ENCODE results near the gene SLIT1.

The SLIT1 gene

DNA sequence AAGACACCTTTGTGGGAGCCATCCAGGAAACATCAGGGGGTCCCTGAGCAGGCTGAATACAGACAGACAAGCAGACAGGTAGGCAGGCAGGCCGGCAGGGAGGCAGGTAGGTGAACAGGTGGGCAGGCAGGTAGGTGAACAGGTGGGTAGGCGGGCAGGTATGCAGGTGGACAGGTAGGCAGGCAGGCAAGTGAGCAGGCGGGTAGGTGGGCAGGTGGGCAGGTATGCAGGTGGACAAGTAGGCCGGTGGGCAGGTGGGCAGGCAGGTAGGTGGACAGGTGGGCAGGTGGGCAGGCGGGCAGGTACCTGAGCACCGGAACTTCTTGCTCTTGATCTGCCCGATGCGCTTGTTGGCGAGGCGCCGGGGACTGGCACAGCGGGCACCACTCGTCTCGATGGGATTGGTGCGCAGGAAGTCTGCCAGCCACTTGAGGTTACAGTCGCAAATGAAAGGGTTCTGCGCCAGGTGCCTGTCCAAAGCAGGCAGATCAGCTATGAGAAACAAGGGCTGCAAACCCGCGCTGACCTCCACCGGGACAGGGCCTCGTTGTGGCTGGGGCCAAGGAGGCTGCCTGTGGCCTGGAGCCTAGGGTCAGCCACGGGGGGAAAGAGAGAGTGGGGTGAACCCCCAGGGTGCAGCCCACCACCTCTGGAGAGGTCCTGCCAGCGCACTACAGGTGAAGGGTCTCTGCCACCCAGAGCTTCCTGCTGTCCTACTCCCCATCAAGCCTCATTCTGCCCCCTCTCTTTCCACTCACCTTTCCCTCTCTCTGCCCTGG, 136.9 kb downstream of the SLIT1 start:
- no peak for TF ChIP-seq BACH2 (CRISPR knock-in tag; IDR thresholded peaks at IDR 0.05; ENCODE audit: borderline replicate concordance)
- no peak for TF ChIP-seq ZNF70 (CRISPR knock-in tag; IDR thresholded peaks at IDR 0.05)
- TF ChIP-seq, protein P1, sequence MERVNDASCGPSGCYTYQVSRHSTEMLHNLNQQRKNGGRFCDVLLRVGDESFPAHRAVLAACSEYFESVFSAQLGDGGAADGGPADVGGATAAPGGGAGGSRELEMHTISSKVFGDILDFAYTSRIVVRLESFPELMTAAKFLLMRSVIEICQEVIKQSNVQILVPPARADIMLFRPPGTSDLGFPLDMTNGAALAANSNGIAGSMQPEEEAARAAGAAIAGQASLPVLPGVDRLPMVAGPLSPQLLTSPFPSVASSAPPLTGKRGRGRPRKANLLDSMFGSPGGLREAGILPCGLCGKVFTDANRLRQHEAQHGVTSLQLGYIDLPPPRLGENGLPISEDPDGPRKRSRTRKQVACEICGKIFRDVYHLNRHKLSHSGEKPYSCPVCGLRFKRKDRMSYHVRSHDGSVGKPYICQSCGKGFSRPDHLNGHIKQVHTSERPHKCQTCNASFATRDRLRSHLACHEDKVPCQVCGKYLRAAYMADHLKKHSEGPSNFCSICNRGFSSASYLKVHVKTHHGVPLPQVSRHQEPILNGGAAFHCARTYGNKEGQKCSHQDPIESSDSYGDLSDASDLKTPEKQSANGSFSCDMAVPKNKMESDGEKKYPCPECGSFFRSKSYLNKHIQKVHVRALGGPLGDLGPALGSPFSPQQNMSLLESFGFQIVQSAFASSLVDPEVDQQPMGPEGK (CRISPR knock-in tag; IDR thresholded peaks at IDR 0.05; ENCODE audit: borderline replicate concordance), result no peak
- no peak for TF ChIP-seq ZFP3 (CRISPR knock-in tag; IDR thresholded peaks at IDR 0.05)
- TF ChIP-seq, protein P2, sequence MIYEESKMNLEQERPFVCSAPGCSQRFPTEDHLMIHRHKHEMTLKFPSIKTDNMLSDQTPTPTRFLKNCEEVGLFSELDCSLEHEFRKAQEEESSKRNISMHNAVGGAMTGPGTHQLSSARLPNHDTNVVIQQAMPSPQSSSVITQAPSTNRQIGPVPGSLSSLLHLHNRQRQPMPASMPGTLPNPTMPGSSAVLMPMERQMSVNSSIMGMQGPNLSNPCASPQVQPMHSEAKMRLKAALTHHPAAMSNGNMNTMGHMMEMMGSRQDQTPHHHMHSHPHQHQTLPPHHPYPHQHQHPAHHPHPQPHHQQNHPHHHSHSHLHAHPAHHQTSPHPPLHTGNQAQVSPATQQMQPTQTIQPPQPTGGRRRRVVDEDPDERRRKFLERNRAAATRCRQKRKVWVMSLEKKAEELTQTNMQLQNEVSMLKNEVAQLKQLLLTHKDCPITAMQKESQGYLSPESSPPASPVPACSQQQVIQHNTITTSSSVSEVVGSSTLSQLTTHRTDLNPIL (CRISPR knock-in tag; IDR thresholded peaks at IDR 0.05; ENCODE audit: low read depth), result no peak
- no peak for TF ChIP-seq ARNTL (CRISPR knock-in tag; IDR thresholded peaks at IDR 0.05; ENCODE audit: borderline replicate concordance, low read depth)
- no peak for TF ChIP-seq CSDC2 (CRISPR knock-in tag; IDR thresholded peaks at IDR 0.05)
- TF ChIP-seq PPARA (CRISPR knock-in tag; IDR thresholded peaks at IDR 0.05; ENCODE audit: borderline replicate concordance), result no peak
- TF ChIP-seq, protein P3, sequence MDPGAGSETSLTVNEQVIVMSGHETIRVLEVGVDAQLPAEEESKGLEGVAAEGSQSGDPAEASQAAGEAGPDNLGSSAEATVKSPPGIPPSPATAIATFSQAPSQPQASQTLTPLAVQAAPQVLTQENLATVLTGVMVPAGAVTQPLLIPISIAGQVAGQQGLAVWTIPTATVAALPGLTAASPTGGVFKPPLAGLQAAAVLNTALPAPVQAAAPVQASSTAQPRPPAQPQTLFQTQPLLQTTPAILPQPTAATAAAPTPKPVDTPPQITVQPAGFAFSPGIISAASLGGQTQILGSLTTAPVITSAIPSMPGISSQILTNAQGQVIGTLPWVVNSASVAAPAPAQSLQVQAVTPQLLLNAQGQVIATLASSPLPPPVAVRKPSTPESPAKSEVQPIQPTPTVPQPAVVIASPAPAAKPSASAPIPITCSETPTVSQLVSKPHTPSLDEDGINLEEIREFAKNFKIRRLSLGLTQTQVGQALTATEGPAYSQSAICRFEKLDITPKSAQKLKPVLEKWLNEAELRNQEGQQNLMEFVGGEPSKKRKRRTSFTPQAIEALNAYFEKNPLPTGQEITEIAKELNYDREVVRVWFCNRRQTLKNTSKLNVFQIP (CRISPR knock-in tag; IDR thresholded peaks at IDR 0.05; ENCODE audit: borderline replicate concordance, low read depth), result no peak
- ATAC-seq, result no peak

DNA sequence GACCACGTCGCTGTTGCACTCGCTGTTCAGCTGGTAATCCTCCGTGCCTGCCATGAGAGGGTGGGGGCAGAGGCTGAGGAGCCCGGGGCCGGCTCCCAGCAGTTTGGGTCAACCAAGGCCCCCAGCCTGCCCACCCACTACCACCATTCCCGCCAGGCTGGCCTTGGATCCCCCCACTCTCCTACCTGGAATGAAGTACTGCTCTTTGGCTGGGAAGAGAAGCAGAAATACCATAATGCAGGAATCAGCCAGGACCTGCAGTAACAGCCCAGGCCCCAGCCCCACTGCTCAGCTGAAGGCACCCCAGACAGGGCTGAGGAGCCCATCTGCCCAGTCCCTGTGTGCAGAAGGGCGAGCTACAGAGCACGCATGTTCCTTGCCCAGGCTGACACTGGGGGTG, 138.0 kb downstream of the SLIT1 start:
- TF ChIP-seq CSDC2 (CRISPR knock-in tag; IDR thresholded peaks at IDR 0.05) (no peak), RARB (CRISPR knock-in tag; IDR thresholded peaks at IDR 0.05) (no peak), GLIS3 (CRISPR knock-in tag; IDR thresholded peaks at IDR 0.05) (no peak), ZFP3 (CRISPR knock-in tag; IDR thresholded peaks at IDR 0.05) (no peak), TCF4 (CRISPR knock-in tag; IDR thresholded peaks at IDR 0.05; ENCODE audit: borderline replicate concordance) (no peak), ZC3H10 (CRISPR knock-in tag; IDR thresholded peaks at IDR 0.05) (no peak), ZNF8 (CRISPR knock-in tag; IDR thresholded peaks at IDR 0.05) (no peak), TOX (CRISPR knock-in tag; IDR thresholded peaks at IDR 0.05; ENCODE audit: borderline replicate concordance) (no peak)
- TF ChIP-seq, protein P4, sequence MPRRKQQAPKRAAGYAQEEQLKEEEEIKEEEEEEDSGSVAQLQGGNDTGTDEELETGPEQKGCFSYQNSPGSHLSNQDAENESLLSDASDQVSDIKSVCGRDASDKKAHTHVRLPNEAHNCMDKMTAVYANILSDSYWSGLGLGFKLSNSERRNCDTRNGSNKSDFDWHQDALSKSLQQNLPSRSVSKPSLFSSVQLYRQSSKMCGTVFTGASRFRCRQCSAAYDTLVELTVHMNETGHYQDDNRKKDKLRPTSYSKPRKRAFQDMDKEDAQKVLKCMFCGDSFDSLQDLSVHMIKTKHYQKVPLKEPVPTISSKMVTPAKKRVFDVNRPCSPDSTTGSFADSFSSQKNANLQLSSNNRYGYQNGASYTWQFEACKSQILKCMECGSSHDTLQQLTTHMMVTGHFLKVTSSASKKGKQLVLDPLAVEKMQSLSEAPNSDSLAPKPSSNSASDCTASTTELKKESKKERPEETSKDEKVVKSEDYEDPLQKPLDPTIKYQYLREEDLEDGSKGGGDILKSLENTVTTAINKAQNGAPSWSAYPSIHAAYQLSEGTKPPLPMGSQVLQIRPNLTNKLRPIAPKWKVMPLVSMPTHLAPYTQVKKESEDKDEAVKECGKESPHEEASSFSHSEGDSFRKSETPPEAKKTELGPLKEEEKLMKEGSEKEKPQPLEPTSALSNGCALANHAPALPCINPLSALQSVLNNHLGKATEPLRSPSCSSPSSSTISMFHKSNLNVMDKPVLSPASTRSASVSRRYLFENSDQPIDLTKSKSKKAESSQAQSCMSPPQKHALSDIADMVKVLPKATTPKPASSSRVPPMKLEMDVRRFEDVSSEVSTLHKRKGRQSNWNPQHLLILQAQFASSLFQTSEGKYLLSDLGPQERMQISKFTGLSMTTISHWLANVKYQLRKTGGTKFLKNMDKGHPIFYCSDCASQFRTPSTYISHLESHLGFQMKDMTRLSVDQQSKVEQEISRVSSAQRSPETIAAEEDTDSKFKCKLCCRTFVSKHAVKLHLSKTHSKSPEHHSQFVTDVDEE (CRISPR knock-in tag; IDR thresholded peaks at IDR 0.05), result no peak
- TF ChIP-seq, protein P3 (CRISPR knock-in tag; IDR thresholded peaks at IDR 0.05; ENCODE audit: borderline replicate concordance, low read depth), result no peak
- no peak for ATAC-seq

DNA sequence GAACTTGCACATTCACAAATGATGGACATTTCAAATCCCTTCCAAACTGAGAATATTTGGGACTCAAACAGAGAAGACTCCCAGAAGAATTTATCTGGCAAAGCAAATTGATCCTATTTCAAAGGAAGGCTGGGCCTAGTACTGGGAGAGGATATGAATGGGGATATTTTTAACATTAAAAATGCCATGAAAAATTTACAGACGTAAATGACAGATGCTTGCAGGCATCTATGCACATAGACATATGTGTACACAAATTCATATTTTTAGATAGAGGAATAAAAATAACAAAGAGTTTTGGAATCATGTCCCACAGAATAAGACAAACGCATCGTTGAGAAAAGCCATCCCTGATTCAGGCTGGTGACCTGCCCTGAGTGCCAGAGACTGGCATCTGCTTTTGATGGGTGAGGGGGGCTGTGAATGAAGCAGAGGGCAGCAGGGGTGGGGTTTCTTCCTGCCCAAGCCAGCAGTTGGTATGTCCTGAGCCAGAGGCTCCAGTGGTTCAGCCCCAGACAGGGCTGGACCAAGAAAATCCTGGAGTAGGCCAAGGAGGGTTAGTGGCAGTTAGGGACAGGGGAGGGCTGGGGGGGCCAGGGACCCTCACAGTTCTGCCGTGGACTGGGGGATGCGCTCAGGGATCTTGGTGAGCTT, 138.5 kb downstream of the SLIT1 start:
- no peak for ATAC-seq
- TF ChIP-seq CSDC2 (CRISPR knock-in tag; IDR thresholded peaks at IDR 0.05) (no peak), PPARA (CRISPR knock-in tag; IDR thresholded peaks at IDR 0.05; ENCODE audit: borderline replicate concordance) (no peak), TOX (CRISPR knock-in tag; IDR thresholded peaks at IDR 0.05; ENCODE audit: borderline replicate concordance) (no peak), ZNF8 (CRISPR knock-in tag; IDR thresholded peaks at IDR 0.05) (no peak), SNAI2 (CRISPR knock-in tag; IDR thresholded peaks at IDR 0.05) (no peak), OSR1 (CRISPR knock-in tag; IDR thresholded peaks at IDR 0.05) (no peak), ESRRG (CRISPR knock-in tag; IDR thresholded peaks at IDR 0.05) (no peak)
- TF ChIP-seq, protein P5, sequence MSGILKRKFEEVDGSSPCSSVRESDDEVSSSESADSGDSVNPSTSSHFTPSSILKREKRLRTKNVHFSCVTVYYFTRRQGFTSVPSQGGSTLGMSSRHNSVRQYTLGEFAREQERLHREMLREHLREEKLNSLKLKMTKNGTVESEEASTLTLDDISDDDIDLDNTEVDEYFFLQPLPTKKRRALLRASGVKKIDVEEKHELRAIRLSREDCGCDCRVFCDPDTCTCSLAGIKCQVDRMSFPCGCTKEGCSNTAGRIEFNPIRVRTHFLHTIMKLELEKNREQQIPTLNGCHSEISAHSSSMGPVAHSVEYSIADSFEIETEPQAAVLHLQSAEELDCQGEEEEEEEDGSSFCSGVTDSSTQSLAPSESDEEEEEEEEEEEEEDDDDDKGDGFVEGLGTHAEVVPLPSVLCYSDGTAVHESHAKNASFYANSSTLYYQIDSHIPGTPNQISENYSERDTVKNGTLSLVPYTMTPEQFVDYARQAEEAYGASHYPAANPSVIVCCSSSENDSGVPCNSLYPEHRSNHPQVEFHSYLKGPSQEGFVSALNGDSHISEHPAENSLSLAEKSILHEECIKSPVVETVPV (CRISPR knock-in tag; IDR thresholded peaks at IDR 0.05), result no peak
- TF ChIP-seq, protein P4 (CRISPR knock-in tag; IDR thresholded peaks at IDR 0.05), result no peak
- TF ChIP-seq, protein P2 (CRISPR knock-in tag; IDR thresholded peaks at IDR 0.05; ENCODE audit: low read depth), result no peak
